ENCODE results near the gene CLIP2.
A peak's percentile ranks its signal among the peaks of the same experiment; 100 is the strongest.
"Not testable (repeated sequence)": the region's sequence is repeated elsewhere in the genome, so short reads cannot be mapped to it uniquely, and the experiment has no call there.

CLIP2 gene

GRCh38 chr7:74403521-74404387 lies 114.5 kb downstream of the CLIP2 start:
- DNase-seq (ENCODE audit: low spot score), result no peak

- DNase-seq (ENCODE audit: low spot score), result no peak
Observed at GRCh38 chr7:74404388-74404700, 115.1 kb downstream of the CLIP2 start.

- DNase-seq (ENCODE audit: low spot score), result no peak
Observed at GRCh38 chr7:74404741-74405140, 115.5 kb downstream of the CLIP2 start.

GRCh38 chr7:74405191-74405898 lies 116.1 kb downstream of the CLIP2 start:
- no peak for DNase-seq (ENCODE audit: low spot score)

- no peak for DNase-seq (ENCODE audit: low spot score)
Observed at GRCh38 chr7:74405899-74406512, 116.8 kb downstream of the CLIP2 start.

- DNase-seq (ENCODE audit: low spot score), result no peak
Observed at GRCh38 chr7:74407958-74408357, 118.8 kb downstream of the CLIP2 start.

- no peak for DNase-seq (ENCODE audit: low spot score)
Observed at GRCh38 chr7:74409571-74409970, 120.4 kb downstream of the CLIP2 start.

- no peak for DNase-seq (ENCODE audit: low spot score)
Observed at GRCh38 chr7:74410772-74411171, 121.6 kb downstream of the CLIP2 start.

GRCh38 chr7:74411571-74411970 lies 122.4 kb downstream of the CLIP2 start:
- DNase-seq (ENCODE audit: low spot score), result not testable (repeated sequence)

- DNase-seq (ENCODE audit: low spot score), result no peak
Observed at GRCh38 chr7:74412056-74412455, 122.8 kb downstream of the CLIP2 start.

GRCh38 chr7:74412603-74413002 lies 123.4 kb downstream of the CLIP2 start:
- no peak for DNase-seq (ENCODE audit: low spot score)

- DNase-seq (ENCODE audit: low spot score), result not testable (repeated sequence)
Observed at GRCh38 chr7:74414595-74415333, 125.6 kb downstream of the CLIP2 start.

- peak; percentile 77 for DNase-seq (ENCODE audit: low spot score)
Observed at GRCh38 chr7:74417419-74417971, 128.3 kb downstream of the CLIP2 start.

GRCh38 chr7:74418076-74418475 lies 128.9 kb downstream of the CLIP2 start:
- DNase-seq (ENCODE audit: low spot score), result no peak

GRCh38 chr7:74418538-74418937 lies 129.3 kb downstream of the CLIP2 start:
- DNase-seq (ENCODE audit: low spot score), result no peak

GRCh38 chr7:74419232-74419631 lies 130.0 kb downstream of the CLIP2 start:
- not testable (repeated sequence) for DNase-seq (ENCODE audit: low spot score)

- DNase-seq (ENCODE audit: low spot score), result no peak
Observed at GRCh38 chr7:74420006-74420405, 130.8 kb downstream of the CLIP2 start.

- no peak for DNase-seq (ENCODE audit: low spot score)
Observed at GRCh38 chr7:74424291-74424880, 135.2 kb downstream of the CLIP2 start.

GRCh38 chr7:74428023-74428422 lies 138.8 kb downstream of the CLIP2 start:
- no peak for DNase-seq (ENCODE audit: low spot score)

- DNase-seq (ENCODE audit: low spot score), result no peak
Observed at GRCh38 chr7:74429153-74429747, 140.0 kb downstream of the CLIP2 start.

GRCh38 chr7:74430409-74430808 lies 141.2 kb downstream of the CLIP2 start:
- not testable (repeated sequence) for DNase-seq (ENCODE audit: low spot score)

Data from LoVo (cell line).